Activated T-cell treated with anti-CD3 and anti-CD28 coated beads, Interleukin-2, amount 50 U/mL, for 72 hours (primary cell): ENCODE data around the gene TTC7B. TPM values are rescaled to one million over a fixed set of nuclear protein-coding genes. Genes with fewer than 3 reads are reported as not detected.

Experiments
- ATAC-seq, 2 donors: fragments of 150-1000 bp; cut with Tn5 transposase; replicated peaks in 1 of 2; 2 replicates each; pipeline ENCODE4 v1.10.0; 2021; ENCODE audit warnings: moderate library complexity in 2 of 2, mild to moderate bottlenecking in 1 of 2
- DNase-seq, 2 donors: peaks; one replicate each; pipeline ENCODE4 v3.0.0; 2021 to 2022; ENCODE audit warnings: mixed read lengths in 1 of 2
- H3K27ac Mint-ChIP-seq: one replicate; pipeline ENCODE4 v1.8.0; 2022; ENCODE audit warnings: mild to moderate bottlenecking, moderate library complexity, mixed read lengths
- H3K27me3 Mint-ChIP-seq: one replicate; pipeline ENCODE4 v1.8.0; 2022; ENCODE audit warnings: low read depth, mixed read lengths
- H3K36me3 Mint-ChIP-seq, 2 donors: one replicate each; pipeline ENCODE4 v1.8.0; 2022; ENCODE audit warnings: mixed read lengths in 2 of 2, mild to moderate bottlenecking in 1 of 2; ENCODE audit not compliant: insufficient read depth in 2 of 2
- H3K4me1 Mint-ChIP-seq: one replicate; pipeline ENCODE4 v1.8.0; 2022; ENCODE audit warnings: low read depth, mixed read lengths
- H3K4me3 Mint-ChIP-seq, 2 donors: one replicate each; pipeline ENCODE4 v1.8.0; 2022; ENCODE audit warnings: mild to moderate bottlenecking in 2 of 2, mixed read lengths in 2 of 2, moderate library complexity in 2 of 2
- H3K9me3 Mint-ChIP-seq, 2 donors: one replicate each; pipeline ENCODE4 v1.8.0; 2022; ENCODE audit warnings: mixed read lengths in 2 of 2
- total RNA-seq, 2 donors: library from RNA; stranded (reverse); gene quantifications; one replicate each; pipeline ENCODE4 v1.2.3, GENCODE V29; 2022

The TTC7B gene
- total RNA-seq, 2 donors from 2014 or later = 9.2 to 10.7 TPM

- DNase-seq (no peak), ATAC-seq (no peak)
- Mint-ChIP-seq H3K9me3 (no peaks in the 10 kb centered on the region), H3K4me1 (no peaks in the 10 kb centered on the region), H3K27ac (no peak overlapping the region), H3K4me3 (no peak overlapping the region), H3K27me3 (no peaks in the 10 kb centered on the region), H3K36me3 (no peaks in the 10 kb centered on the region)
Observed at GRCh38 chr14:90521084-90521929, 294.9 kb downstream of the TTC7B start.

- H3K27ac Mint-ChIP-seq = no peak overlapping the region
- ATAC-seq (no peak), DNase-seq (no peak)
- H3K4me1 Mint-ChIP-seq = no peaks in the 10 kb centered on the region
- H3K9me3 Mint-ChIP-seq = no peaks in the 10 kb centered on the region
- no peaks in the 10 kb centered on the region for H3K27me3 Mint-ChIP-seq
- H3K4me3 Mint-ChIP-seq = no peak overlapping the region
- H3K36me3 Mint-ChIP-seq = no peaks in the 10 kb centered on the region
Observed at GRCh38 chr14:90520326-90520725, 295.9 kb downstream of the TTC7B start.

- Mint-ChIP-seq H3K4me1 (no peaks in the 10 kb centered on the region), H3K36me3 (no peaks in the 10 kb centered on the region), H3K27me3 (no peaks in the 10 kb centered on the region), H3K9me3 (no peaks in the 10 kb centered on the region), H3K4me3 (no peak overlapping the region), H3K27ac (no peak overlapping the region)
- DNase-seq (no peak), ATAC-seq (no peak)
Observed at GRCh38 chr14:90519262-90519920, 296.8 kb downstream of the TTC7B start.

GRCh38 chr14:90518941-90519256, 297.3 kb downstream of the TTC7B start:
- Mint-ChIP-seq H3K36me3 (no peaks in the 10 kb centered on the region), H3K4me1 (no peaks in the 10 kb centered on the region), H3K27ac (no peak overlapping the region), H3K9me3 (no peaks in the 10 kb centered on the region), H3K4me3 (no peak overlapping the region), H3K27me3 (no peaks in the 10 kb centered on the region)
- ATAC-seq = peak; percentile 55 to 65
- DNase-seq = peak; percentile 56 to 69

GRCh38 chr14:90518069-90518940, 297.9 kb downstream of the TTC7B start:
- Mint-ChIP-seq H3K36me3 (no peaks in the 10 kb centered on the region), H3K27ac (no peak overlapping the region), H3K27me3 (no peaks in the 10 kb centered on the region), H3K4me3 (no peak overlapping the region), H3K4me1 (no peaks in the 10 kb centered on the region), H3K9me3 (no peaks in the 10 kb centered on the region)
- DNase-seq = no peak
- no peak for ATAC-seq

- H3K9me3 Mint-ChIP-seq = no peaks in the 10 kb centered on the region
- no peak overlapping the region for H3K4me3 Mint-ChIP-seq
- DNase-seq = no peak
- no peaks in the 10 kb centered on the region for H3K36me3 Mint-ChIP-seq
- H3K27me3 Mint-ChIP-seq = no peaks in the 10 kb centered on the region
- no peaks in the 10 kb centered on the region for H3K4me1 Mint-ChIP-seq
- no peak overlapping the region for H3K27ac Mint-ChIP-seq
- ATAC-seq = no peak
Observed at GRCh38 chr14:90517076-90517841, 299.0 kb downstream of the TTC7B start.

- Mint-ChIP-seq H3K36me3 (no peaks in the 10 kb centered on the region), H3K4me1 (no peaks in the 10 kb centered on the region), H3K9me3 (no peaks in the 10 kb centered on the region), H3K27ac (no peak overlapping the region), H3K4me3 (no peak overlapping the region), H3K27me3 (peaks cover 1% of the 10 kb centered on the region)
- ATAC-seq (no peak), DNase-seq (no peak)
Observed at GRCh38 chr14:90514566-90514965, 301.7 kb downstream of the TTC7B start.

GRCh38 chr14:90514015-90514398, 302.2 kb downstream of the TTC7B start:
- no peak for ATAC-seq
- Mint-ChIP-seq H3K27ac (no peak overlapping the region), H3K4me3 (no peak overlapping the region), H3K9me3 (no peaks in the 10 kb centered on the region), H3K36me3 (no peaks in the 10 kb centered on the region), H3K27me3 (peaks cover 7% of the 10 kb centered on the region), H3K4me1 (no peaks in the 10 kb centered on the region)
- DNase-seq = no peak

GRCh38 chr14:90513161-90514014, 302.8 kb downstream of the TTC7B start:
- peaks cover 12% of the 10 kb centered on the region for H3K27me3 Mint-ChIP-seq
- ATAC-seq = no peak
- no peak overlapping the region for H3K4me3 Mint-ChIP-seq
- H3K9me3 Mint-ChIP-seq = no peaks in the 10 kb centered on the region
- no peaks in the 10 kb centered on the region for H3K4me1 Mint-ChIP-seq
- H3K27ac Mint-ChIP-seq = no peak overlapping the region
- no peaks in the 10 kb centered on the region for H3K36me3 Mint-ChIP-seq
- DNase-seq = no peak

GRCh38 chr14:90512329-90512991, 303.8 kb downstream of the TTC7B start:
- Mint-ChIP-seq H3K4me1 (no peaks in the 10 kb centered on the region), H3K36me3 (no peaks in the 10 kb centered on the region), H3K27me3 (peaks cover 17% of the 10 kb centered on the region), H3K27ac (no peak overlapping the region), H3K4me3 (no peak overlapping the region), H3K9me3 (no peaks in the 10 kb centered on the region)
- no peak for ATAC-seq
- DNase-seq = no peak

- ATAC-seq (no peak), DNase-seq (no peak)
- Mint-ChIP-seq H3K27me3 (peaks cover 19% of the 10 kb centered on the region), H3K4me3 (no peak overlapping the region), H3K4me1 (no peaks in the 10 kb centered on the region), H3K9me3 (no peaks in the 10 kb centered on the region), H3K36me3 (no peaks in the 10 kb centered on the region), H3K27ac (no peak overlapping the region)
Observed at GRCh38 chr14:90511795-90512328, 304.4 kb downstream of the TTC7B start.
